ENCODE measurements around the gene C11orf65. TPM values are rescaled to one million over a fixed set of nuclear protein-coding genes. Genes with fewer than 3 reads are reported as not detected.

Gene C11orf65
- total RNA-seq, 1 experiment from 2014 or later = not detected

DNA sequence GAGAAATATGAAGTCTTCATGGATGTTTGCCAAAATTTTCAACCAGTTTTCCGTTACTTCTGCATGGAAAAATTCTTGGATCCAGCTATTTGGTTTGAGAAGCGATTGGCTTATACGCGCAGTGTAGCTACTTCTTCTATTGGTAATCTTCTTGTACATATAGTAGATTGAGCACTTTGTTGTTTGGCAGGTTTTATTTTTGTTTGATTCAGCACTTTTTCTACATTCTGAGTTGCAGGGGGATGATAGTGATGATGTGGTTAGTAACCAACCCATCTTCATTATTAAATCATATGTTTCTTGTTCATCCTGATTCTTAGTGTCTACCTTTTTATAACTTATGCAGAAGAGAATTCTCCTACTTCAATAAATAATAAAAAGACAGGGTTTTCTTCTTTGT lies 121.6 kb downstream of the C11orf65 start:
- no peaks in the 10 kb centered on the region for H3K9me3 Mint-ChIP-seq (ENCODE audit: low read depth, unreplicated experiment)
- no peak overlapping the region for H3K27ac Mint-ChIP-seq (ENCODE audit: unreplicated experiment)
- peaks cover 5% of the 10 kb centered on the region for H3K36me3 Mint-ChIP-seq (ENCODE audit: insufficient read depth, unreplicated experiment)
- BruUV-seq (replicated peaks) = no TSS peak
- H3K27me3 Mint-ChIP-seq (ENCODE audit: unreplicated experiment) = no peaks in the 10 kb centered on the region
- no peak for DNase-seq
- peaks cover 7% of the 10 kb centered on the region for H3K4me1 Mint-ChIP-seq (ENCODE audit: low read depth, unreplicated experiment)
- no peak overlapping the region for H3K4me3 Mint-ChIP-seq (ENCODE audit: low read depth, unreplicated experiment)
- CTCF ChIA-PET = no interaction called here
- no peak for TF ChIP-seq CTCF (IDR thresholded peaks at IDR 0.05; ENCODE audit: unreplicated experiment)
- intact Hi-C loops (cut with micrococcal nuclease; ENCODE audit: unreplicated experiment) = loop anchor here (10.0 kb wide), 1 partner anchor 299 kb away; no protein-coding TSS in a partner anchor

- Mint-ChIP-seq H3K4me1 (ENCODE audit: low read depth, unreplicated experiment) (peaks cover 16% of the 10 kb centered on the region), H3K27me3 (ENCODE audit: unreplicated experiment) (no peaks in the 10 kb centered on the region), H3K4me3 (ENCODE audit: low read depth, unreplicated experiment) (no peak overlapping the region), H3K9me3 (ENCODE audit: low read depth, unreplicated experiment) (no peaks in the 10 kb centered on the region), H3K27ac (ENCODE audit: unreplicated experiment) (no peak overlapping the region), H3K36me3 (ENCODE audit: insufficient read depth, unreplicated experiment) (peaks cover 6% of the 10 kb centered on the region)
- no peak for TF ChIP-seq CTCF (IDR thresholded peaks at IDR 0.05; ENCODE audit: unreplicated experiment)
- intact Hi-C loops (cut with micrococcal nuclease; ENCODE audit: unreplicated experiment) = loop anchor here (10.0 kb wide), 1 partner anchor 301 kb away; no protein-coding TSS in a partner anchor
- no TSS peak for BruUV-seq (replicated peaks)
- no peak for DNase-seq
- CTCF ChIA-PET = no interaction called here
Observed at GRCh38 chr11:108343714-108344113, 123.6 kb downstream of the C11orf65 start.

- Mint-ChIP-seq H3K27me3 (ENCODE audit: unreplicated experiment) (no peaks in the 10 kb centered on the region), H3K36me3 (ENCODE audit: insufficient read depth, unreplicated experiment) (peaks cover 6% of the 10 kb centered on the region), H3K4me1 (ENCODE audit: low read depth, unreplicated experiment) (peaks cover 16% of the 10 kb centered on the region), H3K27ac (ENCODE audit: unreplicated experiment) (no peak overlapping the region), H3K9me3 (ENCODE audit: low read depth, unreplicated experiment) (no peaks in the 10 kb centered on the region), H3K4me3 (ENCODE audit: low read depth, unreplicated experiment) (no peak overlapping the region)
- intact Hi-C loops (cut with micrococcal nuclease; ENCODE audit: unreplicated experiment) = loop anchor here (10.0 kb wide), 1 partner anchor 303 kb away; no protein-coding TSS in a partner anchor
- no TSS peak for BruUV-seq (replicated peaks)
- no peak for TF ChIP-seq CTCF (IDR thresholded peaks at IDR 0.05; ENCODE audit: unreplicated experiment)
- CTCF ChIA-PET = no interaction called here
- no peak for DNase-seq
Observed at GRCh38 chr11:108341654-108342053, 125.7 kb downstream of the C11orf65 start.

GRCh38 chr11:108340973-108341372 lies 126.4 kb downstream of the C11orf65 start:
- no TSS peak for BruUV-seq (replicated peaks)
- CTCF ChIA-PET = no interaction called here
- Mint-ChIP-seq H3K36me3 (ENCODE audit: insufficient read depth, unreplicated experiment) (peaks cover 6% of the 10 kb centered on the region), H3K27me3 (ENCODE audit: unreplicated experiment) (no peaks in the 10 kb centered on the region), H3K4me3 (ENCODE audit: low read depth, unreplicated experiment) (no peak overlapping the region), H3K9me3 (ENCODE audit: low read depth, unreplicated experiment) (no peaks in the 10 kb centered on the region), H3K4me1 (ENCODE audit: low read depth, unreplicated experiment) (peaks cover 16% of the 10 kb centered on the region), H3K27ac (ENCODE audit: unreplicated experiment) (peak overlapping the region; percentile 92)
- DNase-seq = peak; percentile 24
- intact Hi-C loops (cut with micrococcal nuclease; ENCODE audit: unreplicated experiment) = loop anchor here (10.0 kb wide), 1 partner anchor 304 kb away; no protein-coding TSS in a partner anchor
- TF ChIP-seq CTCF (IDR thresholded peaks at IDR 0.05; ENCODE audit: unreplicated experiment) = no peak
